ENCODE data around the gene CORO2A.

DNA sequence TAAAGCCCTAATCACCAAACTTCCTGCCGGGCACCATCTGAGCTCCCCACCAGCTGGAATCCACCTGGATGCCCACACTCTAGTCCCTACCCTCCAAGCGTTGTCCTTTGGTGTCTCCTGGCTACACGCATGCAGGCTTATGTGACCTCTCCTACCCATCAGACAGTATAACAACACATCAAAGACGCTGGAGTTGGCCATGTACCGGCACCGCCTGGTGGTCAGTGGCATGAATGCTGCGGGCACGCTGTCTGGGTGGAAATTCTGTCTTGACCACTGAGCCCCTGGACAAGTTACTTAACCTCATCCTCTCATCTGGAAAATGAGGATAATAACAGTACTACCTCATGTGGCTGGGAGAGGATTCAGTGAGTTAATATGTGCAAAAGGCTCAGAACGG, 23.4 kb upstream of the CORO2A start:
- TF ChIP-seq CTCF (conservative IDR thresholded peaks at IDR 0.05) (no peak; the same call in 1 of the 2 replicates), ZFX (IDR thresholded peaks at IDR 0.05) (no peak)
